Measurements from ENCODE around the gene CZIB.

- TF ChIP-seq EZH2phosphoT487 (IDR thresholded peaks at IDR 0.05; ENCODE audit: insufficient read depth, low read depth), result no peak
- no peak for TF ChIP-seq EZH2 (IDR thresholded peaks at IDR 0.05; ENCODE audit: insufficient read depth, poor library complexity, severe bottlenecking)
Measured at GRCh38 chr1:53172426-53173128, 47.9 kb downstream of the CZIB start.
